Progenitor cell of endocrine pancreas (in vitro differentiated cells): ENCODE data around the gene PLN. TPM values are rescaled to one million over a fixed set of nuclear protein-coding genes. Genes with fewer than 3 reads are reported as not detected.

ENCODE experiments used
- DNase-seq: peaks from one replicate; pipeline ENCODE4 v3.0.0; 2021; ENCODE audit warnings: low spot score; ENCODE audit not compliant: unreplicated experiment
- H3K27ac Mint-ChIP-seq: 2 replicates; pipeline ENCODE4 v1.8.0; 2021; ENCODE audit warnings: mild to moderate bottlenecking, moderate library complexity, mixed read lengths
- H3K27me3 Mint-ChIP-seq: 2 replicates; pipeline ENCODE4 v1.8.0; 2021; ENCODE audit warnings: mixed read lengths
- H3K36me3 Mint-ChIP-seq: 2 replicates; pipeline ENCODE4 v1.8.0; 2022; ENCODE audit warnings: mixed read lengths; ENCODE audit not compliant: insufficient read depth
- H3K4me1 Mint-ChIP-seq: 2 replicates; pipeline ENCODE4 v1.8.0; 2021; ENCODE audit warnings: low read depth, mixed read lengths
- H3K4me3 Mint-ChIP-seq: 2 replicates; pipeline ENCODE4 v1.8.0; 2021; ENCODE audit warnings: low read depth, mild to moderate bottlenecking, moderate library complexity, mixed read lengths
- H3K9me3 Mint-ChIP-seq: 2 replicates; pipeline ENCODE4 v1.8.0; 2021; ENCODE audit warnings: low read depth, mixed read lengths
- total RNA-seq: library from RNA; stranded (reverse); gene quantifications from 2 replicates; pipeline ENCODE4 v1.2.1, GENCODE V29; 2021
- TF ChIP-seq, protein P1 (sequence below): fragments of 200-600 bp; sonication (generic); IDR thresholded peaks from one replicate; pipeline ENCODE4 v1.5.0; 2021; ENCODE audit warnings: antibody characterized with exemption, mild to moderate bottlenecking; ENCODE audit not compliant: unreplicated experiment

PLN gene
- total RNA-seq, 1 donor from 2014 or later: 0.55 TPM

- no peak overlapping the region for H3K27ac Mint-ChIP-seq
- no peak overlapping the region for H3K4me3 Mint-ChIP-seq
- no peaks in the 10 kb centered on the region for H3K27me3 Mint-ChIP-seq
- no peak for DNase-seq
- TF ChIP-seq, protein P1, sequence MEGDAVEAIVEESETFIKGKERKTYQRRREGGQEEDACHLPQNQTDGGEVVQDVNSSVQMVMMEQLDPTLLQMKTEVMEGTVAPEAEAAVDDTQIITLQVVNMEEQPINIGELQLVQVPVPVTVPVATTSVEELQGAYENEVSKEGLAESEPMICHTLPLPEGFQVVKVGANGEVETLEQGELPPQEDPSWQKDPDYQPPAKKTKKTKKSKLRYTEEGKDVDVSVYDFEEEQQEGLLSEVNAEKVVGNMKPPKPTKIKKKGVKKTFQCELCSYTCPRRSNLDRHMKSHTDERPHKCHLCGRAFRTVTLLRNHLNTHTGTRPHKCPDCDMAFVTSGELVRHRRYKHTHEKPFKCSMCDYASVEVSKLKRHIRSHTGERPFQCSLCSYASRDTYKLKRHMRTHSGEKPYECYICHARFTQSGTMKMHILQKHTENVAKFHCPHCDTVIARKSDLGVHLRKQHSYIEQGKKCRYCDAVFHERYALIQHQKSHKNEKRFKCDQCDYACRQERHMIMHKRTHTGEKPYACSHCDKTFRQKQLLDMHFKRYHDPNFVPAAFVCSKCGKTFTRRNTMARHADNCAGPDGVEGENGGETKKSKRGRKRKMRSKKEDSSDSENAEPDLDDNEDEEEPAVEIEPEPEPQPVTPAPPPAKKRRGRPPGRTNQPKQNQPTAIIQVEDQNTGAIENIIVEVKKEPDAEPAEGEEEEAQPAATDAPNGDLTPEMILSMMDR: no peak
- H3K4me1 Mint-ChIP-seq: no peaks in the 10 kb centered on the region
- no peaks in the 10 kb centered on the region for H3K9me3 Mint-ChIP-seq
- H3K36me3 Mint-ChIP-seq: no peaks in the 10 kb centered on the region
Observed at GRCh38 chr6:118511930-118512715, 36.0 kb upstream of the PLN start.

- no peak overlapping the region for H3K27ac Mint-ChIP-seq
- H3K4me1 Mint-ChIP-seq: no peaks in the 10 kb centered on the region
- no peaks in the 10 kb centered on the region for H3K27me3 Mint-ChIP-seq
- H3K4me3 Mint-ChIP-seq: no peak overlapping the region
- no peaks in the 10 kb centered on the region for H3K9me3 Mint-ChIP-seq
- no peak for DNase-seq
- peaks cover 7% of the 10 kb centered on the region for H3K36me3 Mint-ChIP-seq
- TF ChIP-seq, protein P1: no peak
Observed at GRCh38 chr6:118514689-118515088, 33.4 kb upstream of the PLN start.

GRCh38 chr6:118522422-118522821, 25.7 kb upstream of the PLN start:
- DNase-seq: no peak
- Mint-ChIP-seq H3K27ac (no peak overlapping the region), H3K9me3 (peaks cover 4% of the 10 kb centered on the region), H3K4me3 (no peak overlapping the region), H3K36me3 (peaks cover 10% of the 10 kb centered on the region), H3K4me1 (peaks cover 14% of the 10 kb centered on the region), H3K27me3 (no peaks in the 10 kb centered on the region)
- TF ChIP-seq, protein P1: no peak

DNA sequence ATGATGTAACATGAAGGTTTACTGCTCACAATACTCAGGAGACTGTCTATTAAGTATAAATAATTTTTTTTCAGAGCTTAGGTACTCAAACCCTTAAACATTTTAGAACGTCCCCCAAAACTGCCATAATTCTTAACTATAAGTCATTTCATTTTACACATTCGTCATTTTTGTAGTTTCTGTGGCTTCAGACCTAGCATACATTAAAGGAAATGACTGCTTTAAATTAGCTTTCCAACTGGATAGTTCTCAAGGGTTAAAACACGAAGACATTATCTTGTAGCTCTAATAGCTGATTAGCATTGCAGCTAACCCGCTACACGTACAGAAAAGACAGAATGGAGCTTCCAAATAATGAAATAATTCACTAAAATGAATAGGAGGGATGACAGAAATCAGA, 24.9 kb upstream of the PLN start:
- H3K4me3 Mint-ChIP-seq: no peak overlapping the region
- H3K36me3 Mint-ChIP-seq: peaks cover 10% of the 10 kb centered on the region
- no peak overlapping the region for H3K27ac Mint-ChIP-seq
- no peak for DNase-seq
- H3K4me1 Mint-ChIP-seq: peaks cover 14% of the 10 kb centered on the region
- peaks cover 4% of the 10 kb centered on the region for H3K9me3 Mint-ChIP-seq
- no peaks in the 10 kb centered on the region for H3K27me3 Mint-ChIP-seq
- TF ChIP-seq, protein P1: no peak

DNA sequence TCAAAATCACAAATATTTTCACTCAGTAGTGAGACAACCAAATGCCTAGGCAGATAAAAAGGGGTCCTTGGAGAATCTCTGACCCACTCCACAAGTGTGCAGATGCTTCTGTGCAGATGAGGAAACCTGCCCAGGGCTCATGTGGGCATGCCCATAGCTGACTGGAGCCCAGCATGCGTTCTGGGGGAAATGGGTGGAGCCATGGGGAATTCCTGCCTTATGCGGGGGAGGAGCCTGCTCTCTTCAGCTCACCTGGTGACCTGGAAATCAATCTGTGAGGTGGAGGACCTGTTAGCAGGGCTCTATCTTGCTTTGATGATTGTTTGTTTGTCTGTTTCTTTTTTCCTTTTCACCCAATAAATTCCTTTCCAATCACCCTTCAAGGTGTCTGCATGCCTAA, 23.4 kb upstream of the PLN start:
- Mint-ChIP-seq H3K4me3 (no peak overlapping the region), H3K9me3 (peaks cover 4% of the 10 kb centered on the region), H3K4me1 (peaks cover 18% of the 10 kb centered on the region), H3K36me3 (peaks cover 4% of the 10 kb centered on the region), H3K27ac (no peak overlapping the region), H3K27me3 (no peaks in the 10 kb centered on the region)
- no peak for DNase-seq
- TF ChIP-seq, protein P1: no peak
